ELR (cell line): ENCODE measurements around the gene SLC25A5.
A peak's percentile ranks its signal among the peaks of the same experiment; 100 is the strongest.

Experiments
- DNase-seq: peaks from one replicate; pipeline ENCODE4 v3.0.0-alpha.2; 2015; ENCODE audit warnings: low read depth

SLC25A5 gene

GRCh38 chrX:119505945-119506344, 37.7 kb downstream of the SLC25A5 start:
- no peak for DNase-seq

DNA sequence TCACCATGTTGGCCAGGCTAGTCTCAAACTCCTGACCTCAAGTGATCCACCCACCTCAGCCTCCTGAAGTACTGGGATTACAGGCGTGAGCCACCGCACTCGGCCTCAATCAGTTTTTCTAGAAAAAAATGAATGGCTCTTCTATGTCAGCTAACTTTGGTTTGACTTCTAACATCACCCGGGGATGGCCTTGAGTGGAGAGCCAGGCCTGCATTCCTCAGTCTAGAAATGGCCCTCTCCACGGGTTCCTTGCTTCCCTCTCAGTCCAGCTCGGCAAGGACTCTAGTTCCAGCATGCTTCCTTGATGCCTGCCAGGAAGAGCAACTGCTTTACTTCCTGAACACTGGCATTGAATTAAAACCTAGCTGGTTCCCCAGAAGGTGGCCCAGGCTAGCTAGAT, 39.0 kb downstream of the SLC25A5 start:
- no peak for DNase-seq

DNA sequence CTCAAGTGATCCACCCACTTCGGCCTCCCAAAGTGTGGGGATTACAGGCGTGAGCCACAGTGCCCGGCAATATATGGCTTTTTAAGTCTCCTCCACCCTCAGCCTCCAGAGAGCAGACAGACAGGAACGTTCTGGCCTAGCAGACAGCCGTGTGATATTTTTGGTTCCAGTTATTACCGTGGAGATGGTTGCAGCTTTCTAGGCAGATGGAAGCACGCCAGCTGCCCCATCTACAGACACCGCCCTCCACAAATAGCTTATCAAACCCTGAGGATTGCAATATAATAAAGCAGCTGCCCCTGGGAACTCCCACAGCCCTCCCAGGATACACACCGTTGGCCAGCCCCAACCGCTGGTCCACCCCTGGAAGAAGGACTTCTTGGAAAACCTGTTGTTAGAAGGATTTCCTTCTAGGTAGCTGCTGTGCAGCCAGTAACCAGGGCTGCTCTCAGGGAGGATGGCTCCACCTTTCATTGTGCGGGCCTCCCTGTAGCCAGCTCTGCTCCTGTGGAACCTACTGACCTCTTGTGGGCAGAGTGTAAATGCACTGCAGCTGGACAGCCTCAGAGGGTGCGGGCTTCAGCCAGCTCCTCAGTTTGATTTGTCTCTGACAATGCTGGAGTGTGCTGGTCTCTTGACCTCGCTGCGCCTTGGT, 44.0 kb downstream of the SLC25A5 start:
- DNase-seq = peak; percentile 75

GRCh38 chrX:119516157-119516702, 48.0 kb downstream of the SLC25A5 start:
- peak; percentile 75 for DNase-seq

- no peak for DNase-seq
These were observed 50.1 kb downstream of the SLC25A5 start for GRCh38 chrX:119518371-119518770.
